Adrenal gland (tissue), 12 donors: ENCODE measurements around the gene GLP1R. TPM values are rescaled to one million over a fixed set of nuclear protein-coding genes. Genes with fewer than 3 reads are reported as not detected.

Experiments used
- DNase-seq, 7 donors: peaks; one replicate each; pipeline ENCODE4 v3.0.0-alpha.2; 2019 to 2020
- H3K27ac ChIP-seq, 5 donors: fragments of 200-600 bp; sonication (generic) in 4 of 5; 1 replicate in 3 of 5; 2 replicates in 2 of 5; pipeline versions ENCODE4 v1.5.1 to v1.8.0; 2016 to 2020; ENCODE audit warnings: mild to moderate bottlenecking in 1 of 5
- H3K27me3 ChIP-seq: fragments of 200-600 bp; 2 replicates; pipeline ENCODE4 v1.8.0; 2021
- H3K36me3 ChIP-seq, 2 donors: fragments of 200-600 bp; replicated peaks in 1 of 2; 1 replicate in 1 of 2; 2 replicates in 1 of 2; pipeline versions ENCODE4 v1.5.1 to v1.8.0; 2018 to 2022
- H3K4me1 ChIP-seq, 2 donors: fragments of 200-600 bp; replicated peaks in 1 of 2; 1 replicate in 1 of 2; 2 replicates in 1 of 2; pipeline versions ENCODE4 v1.5.1 to v1.8.0; 2018 to 2021
- H3K4me3 ChIP-seq, 4 donors: fragments of 200-600 bp; sonication (generic) in 3 of 4; one replicate each; pipeline ENCODE4 v1.5.1; 2016 to 2018
- H3K9me3 ChIP-seq, 3 donors: fragments of 200-600 bp; sonication (generic) in 1 of 3; replicated peaks in 1 of 3; 1 replicate in 2 of 3; 2 replicates in 1 of 3; pipeline versions ENCODE4 v1.5.1 to v1.8.0; 2016 to 2021
- POLR2A ChIP-seq, 2 donors: fragments of 450-650 bp; IDR thresholded peaks; one replicate each; pipeline ENCODE4 v1.6.1; 2017; ENCODE audit warnings: antibody characterized with exemption in 2 of 2, mild to moderate bottlenecking in 2 of 2, moderate library complexity in 1 of 2
- WGBS, 4 donors: extraction: QIAGEN DNeasy Blood & Tissue Kit in 2 of 4; methylation state at CpG; one replicate each; pipeline versions ENCODE4 v1.1.5 to v1.1.7; 2013 to 2017; 5-methylcytosine and 5-hydroxymethylcytosine counted together
- intact Hi-C, 2 donors: fragments of 100-400 bp; cut with DNase I; formaldehyde crosslinking; loops; one replicate each; pipeline versions ENCODE4 v1.14.1 to v1.15.0; 2022 to 2023
- polyA plus RNA-seq, 3 donors: library from polyadenylated mRNA; stranded (reverse); fragments of 200-250 nt in 2 of 3; fragments of 350-450 nt in 1 of 3; fragmentation: Illumina TruSeq in 1 of 3; extraction: RNeasy Lipid Tissue Mini Kit (QIAGEN cat#74804) in 1 of 3; gene quantifications; one replicate each; pipeline ENCODE4 v1.2.3, GENCODE V29; 2013 to 2014
- total RNA-seq, 9 donors: library from RNA; depleted of rRNA in 4 of 9; stranded (reverse); fragments of >200 nt in 4 of 9; fragments of 120-200 nt in 1 of 9; fragmentation: NEBNext Ultra II Directional in 1 of 9; extraction: Animal tissue kit (Norgen Biotek cat#: 25700) in 1 of 9; gene quantifications; one replicate each; pipeline versions ENCODE4 v1.1.0 to v1.2.4, GENCODE V29; 2013 to 2023
- TF ChIP-seq, protein P1 (sequence below), 6 experiments: fragments of 450-650 bp in 4 of 6; fragments of 200-600 bp in 2 of 6; sonication (generic) in 1 of 6; IDR thresholded peaks; 1 replicate in 5 of 6; 2 replicates in 1 of 6; pipeline versions ENCODE4 v1.5.1 to v1.8.0; 2016 to 2021; ENCODE audit warnings: antibody characterized with exemption in 6 of 6, mild to moderate bottlenecking in 2 of 6, moderate library complexity in 1 of 6
- donor health status: healthy with polysubstance abuse.
- donor health status: Bipolar disorder and iron deficiency.
- donor health status: DM: yes; HTN: yes; CAD: no.
- donor health status: DM: no; HTN: no; CAD: no.
- donor health status: DM: no; HTN: no; CAD: no.
- donor health status: DM: yes; HTN: yes; CAD: no.

Gene GLP1R
- total and polyA plus RNA-seq, 12 donors, result 0.06 to 0.42 (median 0.11) TPM; not detected in 7

DNA sequence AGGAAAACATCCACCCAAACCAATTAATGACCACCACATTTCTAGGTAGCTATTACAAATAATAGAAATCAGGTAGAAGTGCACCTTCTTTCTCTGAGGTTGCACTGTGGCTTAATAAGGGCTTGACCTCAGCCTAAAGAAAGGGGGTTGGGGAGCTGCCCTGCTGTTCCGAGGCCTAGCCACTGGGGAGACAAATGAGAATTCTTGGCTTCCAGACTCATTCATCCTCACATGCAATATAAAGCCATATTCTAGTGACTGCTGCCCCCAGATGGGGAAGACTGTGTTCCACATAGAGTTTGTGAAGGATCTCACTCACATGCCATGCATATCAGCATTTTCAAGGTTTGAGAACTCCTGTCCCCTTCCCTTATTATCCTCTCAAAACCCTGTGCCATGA, 43.5 kb downstream of the GLP1R start:
- no peak for DNase-seq
- intact Hi-C loops, result no loop called here
- WGBS, 4 donors, result 56 to 63% (median 59%) methylated on average over 1 of the region's 1 CpG

GRCh38 chr6:39093149-39093708, 44.6 kb downstream of the GLP1R start:
- Histone ChIP-seq H3K9me3 (no peaks in the 10 kb centered on the region), H3K4me3 (no peak overlapping the region), H3K27me3 (peaks cover 10% of the 10 kb centered on the region), H3K27ac (no peak overlapping the region), H3K36me3 (no peaks in the 10 kb centered on the region), H3K4me1 (no peaks in the 10 kb centered on the region)
- no peak for TF ChIP-seq POLR2A (IDR thresholded peaks at IDR 0.05)
- intact Hi-C loops, result no loop called here
- 78 to 85% (median 83%) methylated on average over 4 of the region's 4 CpGs for WGBS, 4 donors
- no peak for DNase-seq

More for the DNA sequence above, 43.5 kb downstream of the GLP1R start:
- Histone ChIP-seq H3K4me1 (no peaks in the 10 kb centered on the region), H3K4me3 (no peak overlapping the region), H3K36me3 (no peaks in the 10 kb centered on the region), H3K27ac (no peak overlapping the region), H3K9me3 (no peaks in the 10 kb centered on the region), H3K27me3 (peaks cover 10% of the 10 kb centered on the region)
- TF ChIP-seq, protein P1, sequence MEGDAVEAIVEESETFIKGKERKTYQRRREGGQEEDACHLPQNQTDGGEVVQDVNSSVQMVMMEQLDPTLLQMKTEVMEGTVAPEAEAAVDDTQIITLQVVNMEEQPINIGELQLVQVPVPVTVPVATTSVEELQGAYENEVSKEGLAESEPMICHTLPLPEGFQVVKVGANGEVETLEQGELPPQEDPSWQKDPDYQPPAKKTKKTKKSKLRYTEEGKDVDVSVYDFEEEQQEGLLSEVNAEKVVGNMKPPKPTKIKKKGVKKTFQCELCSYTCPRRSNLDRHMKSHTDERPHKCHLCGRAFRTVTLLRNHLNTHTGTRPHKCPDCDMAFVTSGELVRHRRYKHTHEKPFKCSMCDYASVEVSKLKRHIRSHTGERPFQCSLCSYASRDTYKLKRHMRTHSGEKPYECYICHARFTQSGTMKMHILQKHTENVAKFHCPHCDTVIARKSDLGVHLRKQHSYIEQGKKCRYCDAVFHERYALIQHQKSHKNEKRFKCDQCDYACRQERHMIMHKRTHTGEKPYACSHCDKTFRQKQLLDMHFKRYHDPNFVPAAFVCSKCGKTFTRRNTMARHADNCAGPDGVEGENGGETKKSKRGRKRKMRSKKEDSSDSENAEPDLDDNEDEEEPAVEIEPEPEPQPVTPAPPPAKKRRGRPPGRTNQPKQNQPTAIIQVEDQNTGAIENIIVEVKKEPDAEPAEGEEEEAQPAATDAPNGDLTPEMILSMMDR (IDR thresholded peaks at IDR 0.05), result no peak
- TF ChIP-seq POLR2A (IDR thresholded peaks at IDR 0.05), result no peak

DNA sequence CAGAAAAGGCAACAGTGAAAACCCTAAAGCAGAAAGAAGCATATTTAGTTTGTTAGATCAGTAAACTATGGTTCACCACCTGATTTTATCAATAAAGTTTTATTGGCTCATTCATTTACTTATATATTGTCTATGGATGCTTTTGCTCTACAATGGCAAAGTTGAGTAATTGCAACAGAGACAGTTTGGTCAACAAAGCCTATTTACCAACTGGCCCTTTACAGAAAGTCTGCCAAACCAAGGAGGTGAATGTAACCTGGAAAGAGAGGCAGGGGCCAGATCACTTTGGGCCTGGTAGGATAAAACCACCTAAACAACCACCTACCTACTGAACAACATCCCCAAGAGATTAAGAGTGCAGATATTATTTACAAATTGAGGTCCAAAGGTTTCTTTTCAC, 47.0 kb downstream of the GLP1R start:
- Histone ChIP-seq H3K27ac (no peak overlapping the region), H3K9me3 (no peaks in the 10 kb centered on the region), H3K36me3 (no peaks in the 10 kb centered on the region), H3K4me1 (no peaks in the 10 kb centered on the region), H3K4me3 (no peak overlapping the region), H3K27me3 (no peaks in the 10 kb centered on the region)
- intact Hi-C loops, result no loop called here
- DNase-seq, result no peak
- TF ChIP-seq, protein P1 (IDR thresholded peaks at IDR 0.05), result no peak
- TF ChIP-seq POLR2A (IDR thresholded peaks at IDR 0.05), result no peak

DNA sequence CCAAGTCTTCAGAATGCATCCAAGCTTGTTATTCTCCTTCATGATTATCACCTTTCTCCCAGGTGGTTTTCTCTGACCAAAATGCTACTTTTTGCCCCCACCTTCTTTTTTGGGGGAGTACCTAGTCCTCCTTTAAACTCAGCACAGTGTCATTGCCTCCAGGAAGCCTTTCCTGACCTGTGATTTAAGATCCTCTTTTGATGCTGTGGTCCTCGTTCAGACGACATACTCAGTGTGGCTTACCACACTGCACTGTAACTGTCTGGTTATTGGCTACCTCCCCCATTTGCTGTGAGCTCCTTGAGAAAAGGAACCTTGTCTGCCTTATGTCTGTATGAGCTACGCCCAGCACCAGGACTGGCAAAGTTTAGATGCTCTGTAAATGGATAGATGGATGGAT, 51.8 kb downstream of the GLP1R start:
- intact Hi-C loops, result no loop called here
- Histone ChIP-seq H3K4me3 (no peak overlapping the region), H3K27me3 (no peaks in the 10 kb centered on the region), H3K27ac (no peak overlapping the region), H3K9me3 (no peaks in the 10 kb centered on the region), H3K36me3 (peaks cover 0 to 5% of the 10 kb centered on the region in 2 donors), H3K4me1 (no peaks in the 10 kb centered on the region)
- no peak for DNase-seq
- WGBS, 4 donors, result 63 to 75% (median 70%) methylated on average over 3 of the region's 3 CpGs
- TF ChIP-seq, protein P1 (IDR thresholded peaks at IDR 0.05), result no peak
- TF ChIP-seq POLR2A (IDR thresholded peaks at IDR 0.05), result no peak
